Stimulated activated CD4-positive, alpha-beta T cell treated with anti-CD3 and anti-CD28 coated beads, TNF-alpha, amount 100 ng/mL, for 1 hour (primary cell): ENCODE measurements around the gene C1QTNF5.

ENCODE experiments used
- DNase-seq, 3 donors: peaks; one replicate each; pipeline ENCODE4 v3.0.0-alpha.2; 2020; ENCODE audit warnings: low read depth in 3 of 3, low spot score in 1 of 3

Gene C1QTNF5

GRCh38 chr11:119318240-119319135 is 22.2 kb downstream of the C1QTNF5 start:
- no peak for DNase-seq

- DNase-seq = no peak
These were observed 23.0 kb downstream of the C1QTNF5 start for GRCh38 chr11:119317592-119318239.

GRCh38 chr11:119316729-119317591 is 23.7 kb downstream of the C1QTNF5 start, which contains the start of gene MCAM:
TSS of gene MCAM (minus strand) at chr11:119317130. CDS start at chr11:119317101, 29 bp downstream.
- DNase-seq = no peak

- DNase-seq = no peak
These were observed 24.5 kb downstream of the C1QTNF5 start for GRCh38 chr11:119316016-119316728.

GRCh38 chr11:119315131-119316015 is 25.3 kb downstream of the C1QTNF5 start:
- no peak for DNase-seq

- DNase-seq = no peak
These were observed 26.0 kb downstream of the C1QTNF5 start for GRCh38 chr11:119314726-119315125.

- no peak for DNase-seq
These were observed 30.0 kb downstream of the C1QTNF5 start for GRCh38 chr11:119310682-119311052.

GRCh38 chr11:119309953-119310681 is 30.6 kb downstream of the C1QTNF5 start:
- no peak for DNase-seq

- no peak for DNase-seq
These were observed 31.3 kb downstream of the C1QTNF5 start for GRCh38 chr11:119309411-119309810.

- no peak for DNase-seq
These were observed 32.7 kb downstream of the C1QTNF5 start for GRCh38 chr11:119307974-119308373.

GRCh38 chr11:119307219-119307618 is 33.5 kb downstream of the C1QTNF5 start:
- DNase-seq = no peak

- DNase-seq = no peak
These were observed 34.3 kb downstream of the C1QTNF5 start for GRCh38 chr11:119306373-119306890.

- no peak for DNase-seq
These were observed 34.9 kb downstream of the C1QTNF5 start for GRCh38 chr11:119305556-119306372.

- DNase-seq = no peak
These were observed 37.4 kb downstream of the C1QTNF5 start for GRCh38 chr11:119303227-119303718.

- DNase-seq = no peak
These were observed 40.3 kb downstream of the C1QTNF5 start for GRCh38 chr11:119300198-119300964.

- DNase-seq = no peak
These were observed 41.3 kb downstream of the C1QTNF5 start for GRCh38 chr11:119299416-119299815.

GRCh38 chr11:119298726-119299125 is 42.0 kb downstream of the C1QTNF5 start:
- DNase-seq = no peak
